ENCODE data around the gene MMD2.

GRCh38 chr7:4876586-4876985 is 82.4 kb downstream of the MMD2 start:
- no peak for TF ChIP-seq CTCF (IDR thresholded peaks at IDR 0.05; ENCODE audit: insufficient read depth, low read depth, low read length)
- no peak for TF ChIP-seq EZH2 (IDR thresholded peaks at IDR 0.05; ENCODE audit: insufficient read depth, low read length)
